ENCODE measurements around the gene LAMA5.

Gene LAMA5

DNA sequence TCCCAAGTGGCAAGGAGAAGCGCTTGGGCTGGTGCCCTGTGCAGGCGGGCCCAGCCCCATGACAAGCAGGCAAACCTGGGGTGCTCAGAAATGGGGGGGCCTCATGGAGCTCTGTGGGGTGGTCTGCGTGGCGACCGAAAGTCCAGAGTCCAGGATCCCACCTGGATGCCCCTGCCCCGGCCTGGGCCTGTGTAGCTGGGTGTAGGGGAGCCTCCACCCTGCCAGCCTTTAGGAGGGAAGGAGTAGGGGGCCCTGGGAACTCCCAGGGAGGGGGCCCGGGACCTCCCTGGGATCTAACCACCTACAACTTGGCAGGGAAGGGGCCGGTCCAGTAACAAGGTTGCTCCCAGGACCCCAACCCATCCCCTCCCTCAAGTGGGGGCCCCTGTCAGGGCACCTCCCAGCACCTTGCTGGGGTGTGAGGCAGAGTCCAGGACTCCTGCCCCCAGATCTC lies 4.5 kb upstream of the LAMA5 start:
- no peak for DNase-seq

DNA sequence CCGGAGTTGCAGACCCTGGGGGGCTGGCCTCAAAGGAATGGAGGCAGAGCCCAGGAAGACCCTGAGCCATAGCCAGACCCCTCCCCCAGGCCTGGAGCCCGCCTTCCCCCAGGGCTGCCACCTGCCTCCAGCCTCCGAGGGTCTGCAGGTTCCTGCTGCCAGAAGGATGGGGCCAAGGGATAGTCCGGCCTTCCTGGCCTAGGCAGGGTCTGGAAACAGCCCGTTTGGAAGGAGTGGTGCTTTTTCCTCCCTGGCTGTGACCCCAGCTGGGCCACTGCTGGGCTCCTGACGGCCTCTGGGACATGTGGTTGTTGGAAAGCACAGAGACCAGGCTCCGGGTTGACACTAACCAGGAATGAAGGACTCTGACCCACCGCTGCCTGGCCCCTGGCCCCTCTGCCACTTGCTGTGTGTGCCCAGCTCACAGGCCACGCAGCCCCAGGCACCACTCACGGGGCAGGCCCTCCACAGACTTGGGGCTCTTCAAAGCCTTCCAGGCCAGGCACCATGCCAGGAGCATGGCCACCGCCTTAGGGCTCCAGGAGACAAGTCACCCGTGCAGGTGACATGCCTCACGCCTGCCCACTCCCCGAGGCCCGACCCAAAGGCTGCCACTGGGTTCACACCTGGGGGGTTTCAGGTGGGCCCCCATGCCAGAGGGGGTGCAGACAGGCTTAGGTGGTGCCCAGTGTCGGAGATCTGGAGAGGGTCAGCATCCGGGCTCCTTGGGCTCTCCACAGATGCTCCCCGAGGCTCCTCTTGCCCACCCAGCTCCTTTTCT lies 3.9 kb upstream of the LAMA5 start:
- DNase-seq: no peak

DNA sequence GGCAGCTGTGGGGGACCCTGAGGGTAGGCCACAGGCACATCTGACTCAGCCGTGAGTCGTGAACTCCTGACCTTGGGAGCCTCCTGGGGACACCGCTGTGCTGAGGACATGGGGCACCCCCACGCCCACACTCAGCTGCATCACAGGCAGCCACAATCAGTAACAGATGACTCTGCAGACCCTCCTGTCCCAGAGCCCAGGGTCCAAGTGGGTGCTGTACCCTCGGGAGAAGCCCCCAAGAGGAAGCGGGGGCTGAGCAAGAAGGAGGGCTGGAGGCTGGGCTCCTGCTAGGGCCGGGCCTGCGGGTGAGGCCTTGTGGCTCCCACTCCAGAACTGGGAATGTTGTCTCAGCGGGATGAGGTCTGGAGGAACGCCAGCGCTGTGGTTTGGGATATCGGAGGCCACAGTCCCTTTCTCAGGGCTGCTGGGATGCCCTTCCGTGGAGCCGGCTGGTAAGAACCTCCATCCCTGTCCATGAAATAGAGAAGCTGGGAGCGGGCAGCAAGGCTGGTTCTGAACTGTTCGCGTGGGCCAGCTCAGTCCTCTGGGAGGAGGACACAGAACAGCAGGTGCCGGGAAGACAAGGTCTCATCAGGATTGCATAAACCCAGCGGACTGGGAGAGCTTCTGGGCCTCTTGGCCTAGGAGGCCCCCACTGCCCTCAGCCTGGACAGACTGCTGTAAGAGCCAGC lies 3.1 kb upstream of the LAMA5 start:
- peak; percentile 13 to 61 for DNase-seq

DNA sequence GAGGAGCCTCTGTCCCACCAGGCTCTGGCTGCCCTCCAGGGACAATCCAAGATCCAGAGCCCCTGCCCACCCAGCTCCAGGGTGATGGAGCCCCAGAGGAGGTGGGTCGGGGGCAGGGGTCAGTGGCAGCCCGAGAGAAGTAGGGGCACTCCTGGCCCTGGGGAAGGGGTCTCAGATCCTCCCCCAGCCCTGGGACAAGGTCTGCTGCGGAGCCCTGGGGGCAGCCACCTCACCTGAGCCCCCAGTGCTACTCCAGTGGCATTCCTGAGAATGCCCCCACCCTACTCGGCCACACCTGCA lies 2.7 kb upstream of the LAMA5 start:
- no peak for DNase-seq

DNA sequence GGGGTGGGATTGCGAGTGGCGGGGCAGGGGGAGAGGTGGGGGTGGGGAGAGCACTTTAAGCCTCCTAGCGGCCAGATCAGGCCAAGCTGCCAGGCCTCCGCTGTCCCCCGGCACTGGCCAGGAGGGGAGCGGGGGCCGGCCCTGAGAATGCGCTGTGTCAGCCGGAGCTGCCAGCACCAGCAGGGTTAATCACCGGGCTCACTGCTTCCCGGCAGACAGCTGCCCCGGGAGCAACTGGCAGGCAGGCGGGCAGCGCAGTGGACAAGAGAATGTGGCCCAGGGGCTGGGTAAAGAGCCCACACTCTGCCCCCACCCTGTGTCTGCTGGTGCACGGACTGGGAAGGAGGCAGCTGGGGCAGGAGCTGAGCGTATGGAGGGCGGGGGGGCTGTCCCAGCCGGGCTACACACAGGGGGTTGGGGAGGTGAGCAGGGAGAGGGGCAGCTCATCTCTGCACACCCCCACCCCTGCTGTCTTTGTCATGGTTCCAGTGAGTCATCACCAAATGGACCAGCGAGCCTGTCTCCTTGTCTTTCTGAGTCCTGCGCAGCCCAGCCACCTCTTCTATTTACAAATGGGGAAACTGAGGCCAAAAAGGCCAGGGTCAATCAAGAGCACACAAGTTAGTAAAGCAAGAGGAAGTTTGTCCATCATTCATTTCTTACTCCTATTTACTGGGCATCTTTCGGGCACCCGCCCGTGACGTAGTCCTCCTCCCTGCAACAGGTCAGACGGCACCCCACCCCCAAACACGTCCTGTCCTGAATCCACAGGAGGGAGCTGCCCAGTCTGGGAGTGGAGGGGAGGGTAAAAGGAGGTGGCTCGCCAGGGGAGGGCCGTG lies 2.1 kb upstream of the LAMA5 start:
- DNase-seq: peak in 1 of 2 donors; percentile 8

DNA sequence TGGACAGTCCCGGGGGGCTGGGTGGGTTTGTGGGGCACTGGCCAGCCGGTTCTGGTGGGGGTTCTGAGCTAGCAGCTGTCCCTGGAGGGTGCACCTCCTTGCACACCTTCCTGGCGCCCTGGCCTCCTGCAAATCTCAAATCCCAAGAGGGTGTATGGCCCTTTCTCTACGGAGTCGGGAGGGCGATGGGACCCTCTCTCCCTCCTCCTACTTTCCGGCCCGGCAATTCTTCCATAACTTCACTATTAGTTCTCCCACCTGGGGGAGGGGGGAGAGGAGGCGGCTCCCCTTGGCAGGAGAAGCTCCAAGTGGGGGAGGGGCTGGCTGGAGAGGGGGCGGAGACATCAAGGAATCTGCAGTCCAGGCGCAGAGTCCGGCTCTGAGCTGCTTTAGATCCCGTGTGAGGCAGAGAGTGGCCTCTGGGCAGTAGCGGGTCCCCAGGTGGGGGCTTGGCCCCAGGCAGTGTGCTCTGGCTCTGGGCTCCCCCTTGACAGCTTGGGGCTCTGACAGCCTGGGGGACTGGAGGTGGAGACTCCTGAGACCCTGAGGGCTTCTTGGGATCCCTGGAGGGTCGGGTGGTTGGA lies 1.4 kb upstream of the LAMA5 start:
- no peak for DNase-seq

GRCh38 chr20:62367633-62368391 lies 700 bp upstream of the LAMA5 start:
- no peak for DNase-seq

GRCh38 chr20:62366370-62367135 lies 559 bp downstream of the LAMA5 start:
- DNase-seq: no peak

DNA sequence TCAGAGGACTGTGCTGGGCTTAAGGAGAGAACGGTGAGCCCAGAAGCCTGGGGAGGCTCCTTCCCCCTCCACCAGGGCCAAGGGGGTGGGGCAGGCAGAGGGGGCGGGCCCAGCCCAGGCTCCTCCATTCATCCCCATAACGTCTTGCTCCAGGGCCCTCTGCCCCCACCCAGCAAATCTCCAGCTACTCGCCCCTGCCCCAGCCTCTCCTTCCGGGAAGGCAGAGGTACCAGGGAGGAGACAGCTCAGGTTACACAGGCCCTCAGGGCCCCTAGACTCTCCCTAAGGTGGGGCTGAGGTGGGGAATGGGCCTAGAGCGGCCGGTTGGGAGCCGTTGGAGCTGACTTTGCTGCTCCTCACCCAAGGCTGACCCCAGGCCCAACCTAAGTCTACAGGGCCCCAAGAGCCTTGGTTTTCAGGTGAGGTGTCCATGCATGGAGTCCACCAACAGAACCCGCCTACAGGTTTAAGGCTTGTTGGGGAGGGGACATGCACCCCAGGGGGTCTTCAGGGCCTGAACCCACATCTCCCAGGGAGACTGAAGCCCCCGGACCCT lies 1.2 kb downstream of the LAMA5 start:
- no peak for DNase-seq

DNA sequence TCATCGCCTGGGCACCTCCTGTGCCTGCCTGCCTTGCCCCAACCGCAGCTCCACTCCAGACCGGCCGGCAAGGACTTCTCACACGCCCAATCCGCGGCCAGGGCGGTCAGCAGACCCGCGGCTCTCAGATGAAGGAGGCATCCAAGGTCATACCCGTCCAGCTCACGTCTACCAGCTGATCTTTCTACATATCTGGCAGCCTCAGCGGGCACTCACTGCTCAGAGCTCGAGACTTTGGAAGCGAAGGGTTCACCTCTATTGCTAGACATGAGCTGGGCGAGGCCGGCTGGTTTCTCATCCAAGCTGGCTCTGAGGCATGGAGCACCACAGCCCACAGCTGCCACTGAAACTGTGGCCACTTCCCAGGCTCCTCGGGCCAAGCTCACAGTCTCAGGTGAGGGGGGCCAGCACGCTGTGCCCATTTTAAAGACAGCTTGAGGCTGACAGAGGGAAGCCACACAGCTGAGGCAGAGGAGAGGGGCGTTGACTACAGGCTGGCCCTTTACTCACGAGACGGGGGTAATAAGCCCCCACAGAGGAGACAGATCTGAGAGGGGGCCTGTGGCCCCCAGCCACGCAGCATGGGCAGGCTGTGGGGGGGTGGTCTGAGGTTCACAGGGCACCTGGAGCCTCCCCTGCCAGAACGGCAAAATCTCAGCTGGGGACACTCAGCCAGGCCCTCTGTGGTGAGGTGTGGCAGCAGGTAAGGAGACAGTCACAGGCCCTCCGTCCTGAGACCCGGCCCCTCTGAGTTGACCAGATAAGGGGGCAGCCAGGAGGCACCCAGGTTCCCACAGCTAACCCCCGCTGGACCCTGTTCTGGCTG lies 2.0 kb downstream of the LAMA5 start:
- no peak for DNase-seq

DNA sequence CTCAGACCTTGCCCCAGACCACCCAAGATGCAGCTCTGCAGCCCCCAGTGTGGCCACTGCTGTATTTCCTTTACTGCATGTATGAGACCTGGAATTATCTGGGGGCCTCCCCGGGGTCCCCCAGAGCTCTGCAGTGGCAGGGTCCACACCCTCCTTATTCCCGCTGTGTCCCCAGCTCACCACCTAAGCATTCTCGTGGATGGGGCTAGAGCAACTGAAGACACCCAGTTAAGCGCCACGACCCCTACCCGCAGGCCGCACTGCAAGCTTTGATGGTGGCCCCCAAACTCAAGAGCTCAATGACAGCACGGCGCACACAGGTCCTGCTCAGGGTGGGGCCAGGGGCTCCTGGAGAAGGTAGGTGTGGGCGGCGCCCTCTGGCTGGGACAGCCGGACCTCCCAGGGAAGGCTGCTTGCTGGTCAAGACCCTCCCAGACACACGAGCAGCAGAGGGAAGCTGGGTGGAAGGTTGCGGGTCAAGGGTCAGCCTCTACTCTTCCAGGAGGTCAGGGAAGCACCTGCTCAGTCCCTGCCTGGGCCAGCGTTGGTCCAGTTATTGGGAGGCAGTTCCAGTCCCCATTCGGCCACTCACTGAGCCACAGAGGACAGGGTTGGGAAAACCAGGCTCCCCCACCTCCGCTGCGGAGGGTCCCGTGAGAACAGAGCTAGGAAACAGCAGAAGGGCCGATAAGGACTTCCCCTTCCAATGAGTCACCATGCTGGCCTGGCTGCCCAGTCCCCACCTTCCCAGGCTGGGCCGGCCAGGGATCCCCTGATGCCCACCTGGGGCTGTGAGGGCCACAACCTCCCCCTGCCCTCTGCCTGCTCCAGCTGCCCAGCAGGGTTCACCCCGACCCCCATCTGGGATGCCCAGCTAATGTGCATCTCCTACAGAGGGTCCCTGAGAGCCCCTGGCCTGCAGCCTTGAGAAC lies 2.9 kb downstream of the LAMA5 start:
- DNase-seq: no peak

- no peak for DNase-seq
Measured at GRCh38 chr20:62362991-62363919, 3.9 kb downstream of the LAMA5 start.

DNA sequence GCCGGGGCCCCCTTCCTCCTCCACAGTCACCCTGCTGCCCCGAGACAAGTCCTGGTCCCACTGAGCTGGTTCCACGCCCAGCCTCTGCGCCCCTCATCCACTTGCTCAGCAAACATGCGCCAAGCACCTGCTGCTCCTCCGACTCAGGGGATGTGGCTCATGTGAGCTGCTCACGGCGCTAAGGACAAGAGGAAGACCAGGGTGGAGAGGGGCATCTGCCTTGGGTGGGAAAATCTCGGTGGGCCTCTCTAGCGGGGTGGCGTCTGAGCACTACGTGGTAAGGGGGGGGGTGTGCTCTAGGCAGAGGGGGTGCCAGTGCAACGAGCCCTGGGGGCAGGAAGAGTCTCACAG lies 4.5 kb downstream of the LAMA5 start:
- DNase-seq: no peak

- no peak for DNase-seq
Measured at GRCh38 chr20:62361799-62362589, 5.1 kb downstream of the LAMA5 start.

- no peak for DNase-seq
Measured at GRCh38 chr20:62360854-62361798, 6.0 kb downstream of the LAMA5 start.

Measured in inflammatory macrophage (primary cell).